ENCODE results near the gene SERINC1. TPM values are rescaled to one million over a fixed set of nuclear protein-coding genes. Genes with fewer than 3 reads are reported as not detected.
"Not testable (repeated sequence)": the region's sequence is repeated elsewhere in the genome, so short reads cannot be mapped to it uniquely, and the experiment has no call there.

SERINC1 gene
- total RNA-seq, 1 experiment from 2014 or later = 131 TPM

DNA sequence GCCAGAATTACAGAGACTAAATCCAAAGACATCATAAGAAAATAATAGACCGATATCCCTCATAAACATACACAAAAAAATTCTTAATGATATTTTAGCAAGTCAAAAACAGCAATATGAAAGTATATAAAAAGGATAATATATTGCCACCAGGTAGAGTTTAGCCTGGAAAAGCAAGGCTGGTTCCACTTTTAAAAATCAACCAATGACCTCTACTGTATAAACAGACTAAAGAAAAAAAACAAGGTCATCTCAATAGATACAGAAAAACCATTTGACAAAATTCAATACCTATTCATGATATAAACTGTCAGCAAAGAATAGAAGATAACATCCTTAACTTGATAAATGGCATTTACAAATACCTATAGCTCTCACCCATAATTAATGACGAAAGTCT is 9.7 kb downstream of the SERINC1 start:
- in situ Hi-C loops (cut with HindIII; ENCODE audit: low pct_unique_long_range_greater_than_20kb, low sequenced_read_pairs) = no loop called here
- Histone ChIP-seq H3K36me3 (ENCODE audit: control insufficient read depth, insufficient read depth, low read length) (no peaks in the 10 kb centered on the region), H3K4me1 (ENCODE audit: control insufficient read depth, insufficient read depth, low read length) (peaks cover 13% of the 10 kb centered on the region), H3K27ac (ENCODE audit: low read length) (no peak overlapping the region), H3K9me3 (ENCODE audit: control insufficient read depth, insufficient read depth, low read depth, low read length) (no peaks in the 10 kb centered on the region), H3K4me3 (ENCODE audit: low read depth in 2 of 2, low read length in 2 of 2) (no peak overlapping the region), H3K27me3 (ENCODE audit: control insufficient read depth, insufficient read depth, low read length) (no peaks in the 10 kb centered on the region)
- intact Hi-C loops (cut with micrococcal nuclease; ENCODE audit: unreplicated experiment) = no loop called here
- no TSS peak for BruUV-seq (replicated peaks)
- DNase-seq (ENCODE audit: low read depth, low spot score) (no peak), ATAC-seq (no peak)
- CTCF ChIA-PET = no interaction called here
- TF ChIP-seq, protein P1, sequence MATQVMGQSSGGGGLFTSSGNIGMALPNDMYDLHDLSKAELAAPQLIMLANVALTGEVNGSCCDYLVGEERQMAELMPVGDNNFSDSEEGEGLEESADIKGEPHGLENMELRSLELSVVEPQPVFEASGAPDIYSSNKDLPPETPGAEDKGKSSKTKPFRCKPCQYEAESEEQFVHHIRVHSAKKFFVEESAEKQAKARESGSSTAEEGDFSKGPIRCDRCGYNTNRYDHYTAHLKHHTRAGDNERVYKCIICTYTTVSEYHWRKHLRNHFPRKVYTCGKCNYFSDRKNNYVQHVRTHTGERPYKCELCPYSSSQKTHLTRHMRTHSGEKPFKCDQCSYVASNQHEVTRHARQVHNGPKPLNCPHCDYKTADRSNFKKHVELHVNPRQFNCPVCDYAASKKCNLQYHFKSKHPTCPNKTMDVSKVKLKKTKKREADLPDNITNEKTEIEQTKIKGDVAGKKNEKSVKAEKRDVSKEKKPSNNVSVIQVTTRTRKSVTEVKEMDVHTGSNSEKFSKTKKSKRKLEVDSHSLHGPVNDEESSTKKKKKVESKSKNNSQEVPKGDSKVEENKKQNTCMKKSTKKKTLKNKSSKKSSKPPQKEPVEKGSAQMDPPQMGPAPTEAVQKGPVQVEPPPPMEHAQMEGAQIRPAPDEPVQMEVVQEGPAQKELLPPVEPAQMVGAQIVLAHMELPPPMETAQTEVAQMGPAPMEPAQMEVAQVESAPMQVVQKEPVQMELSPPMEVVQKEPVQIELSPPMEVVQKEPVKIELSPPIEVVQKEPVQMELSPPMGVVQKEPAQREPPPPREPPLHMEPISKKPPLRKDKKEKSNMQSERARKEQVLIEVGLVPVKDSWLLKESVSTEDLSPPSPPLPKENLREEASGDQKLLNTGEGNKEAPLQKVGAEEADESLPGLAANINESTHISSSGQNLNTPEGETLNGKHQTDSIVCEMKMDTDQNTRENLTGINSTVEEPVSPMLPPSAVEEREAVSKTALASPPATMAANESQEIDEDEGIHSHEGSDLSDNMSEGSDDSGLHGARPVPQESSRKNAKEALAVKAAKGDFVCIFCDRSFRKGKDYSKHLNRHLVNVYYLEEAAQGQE (IDR thresholded peaks at IDR 0.05; ENCODE audit: insufficient read depth in 1 of 2, low read depth in 2 of 2, low read length in 1 of 2) = no peak
- TF ChIP-seq CTCF (IDR thresholded peaks at IDR 0.05) (no peak), TCF7L2 (IDR thresholded peaks at IDR 0.05; ENCODE audit: low read depth, low read length) (no peak), SIN3A (IDR thresholded peaks at IDR 0.05; ENCODE audit: borderline replicate concordance, insufficient read depth, low read depth, low read length) (no peak), POLR2AphosphoS5 (IDR thresholded peaks at IDR 0.05; ENCODE audit: low read depth, low read length) (no peak)
- POLR2A ChIA-PET = no interaction called here

DNA sequence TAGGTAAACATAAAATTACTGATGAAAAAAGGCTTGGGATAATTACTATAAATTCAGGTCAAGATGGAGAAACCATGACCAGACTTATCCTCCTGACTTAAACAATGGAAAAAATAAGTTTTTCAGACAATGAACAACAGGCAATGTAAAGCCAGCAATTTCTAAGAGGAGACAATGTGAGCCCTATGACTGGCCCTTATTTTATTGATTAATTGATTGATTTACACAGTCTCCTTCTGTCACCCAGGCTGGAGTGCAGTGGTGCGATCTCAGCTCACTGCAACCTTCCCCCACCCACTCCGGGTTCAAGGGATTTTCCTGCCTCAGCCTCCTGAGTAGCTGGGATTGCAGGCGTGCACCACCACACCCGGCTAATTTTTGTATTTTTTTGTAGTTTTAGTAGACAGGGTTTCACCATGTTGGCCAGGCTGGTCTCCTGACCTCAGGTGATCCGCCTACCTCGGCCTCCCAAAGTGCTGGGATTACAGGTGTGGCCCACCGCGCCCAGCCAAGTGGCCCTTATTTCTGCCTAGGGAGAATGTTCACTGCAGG is 11.7 kb downstream of the SERINC1 start:
- CTCF ChIA-PET; POLR2A ChIA-PET; H3K27me3 ChIP-seq (ENCODE audit: control insufficient read depth, insufficient read depth, low read length); DNase-seq (ENCODE audit: low read depth, low spot score); H3K9me3 ChIP-seq (ENCODE audit: control insufficient read depth, insufficient read depth, low read depth, low read length); BruUV-seq (replicated peaks); H3K36me3 ChIP-seq (ENCODE audit: control insufficient read depth, insufficient read depth, low read length); ATAC-seq; in situ Hi-C loops (cut with HindIII; ENCODE audit: low pct_unique_long_range_greater_than_20kb, low sequenced_read_pairs); H3K4me3 ChIP-seq (ENCODE audit: low read depth in 2 of 2, low read length in 2 of 2); intact Hi-C loops (cut with micrococcal nuclease; ENCODE audit: unreplicated experiment); H3K27ac ChIP-seq (ENCODE audit: low read length): not testable (repeated sequence)
- H3K4me1 ChIP-seq (ENCODE audit: control insufficient read depth, insufficient read depth, low read length) = peaks cover 13% of the 10 kb centered on the region

DNA sequence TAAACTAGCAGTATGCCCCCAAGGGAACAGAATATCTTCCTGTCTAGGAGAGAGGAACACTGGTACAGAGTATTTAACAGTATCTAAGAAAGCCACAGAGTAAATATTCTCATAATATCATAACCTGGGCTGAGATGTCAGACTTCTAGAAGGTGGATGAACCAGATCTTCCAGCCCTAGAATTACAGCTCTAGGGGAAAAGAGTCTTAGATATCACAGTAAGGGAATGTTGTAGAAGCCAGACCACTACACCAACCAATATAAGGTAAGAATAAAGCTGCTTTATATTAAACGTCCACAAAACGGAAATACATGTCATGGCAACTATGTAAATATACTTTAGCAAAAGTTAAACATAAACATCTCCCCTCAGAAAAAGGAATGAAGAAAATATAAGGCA is 12.4 kb downstream of the SERINC1 start:
- in situ Hi-C loops (cut with HindIII; ENCODE audit: low pct_unique_long_range_greater_than_20kb, low sequenced_read_pairs) = no loop called here
- POLR2A ChIA-PET = no interaction called here
- intact Hi-C loops (cut with micrococcal nuclease; ENCODE audit: unreplicated experiment) = no loop called here
- H3K36me3 ChIP-seq (ENCODE audit: control insufficient read depth, insufficient read depth, low read length) = peaks cover 8% of the 10 kb centered on the region
- no peaks in the 10 kb centered on the region for H3K9me3 ChIP-seq (ENCODE audit: control insufficient read depth, insufficient read depth, low read depth, low read length)
- CTCF ChIA-PET = no interaction called here
- no peak overlapping the region for H3K27ac ChIP-seq (ENCODE audit: low read length)
- ATAC-seq (no peak), DNase-seq (ENCODE audit: low read depth, low spot score) (no peak)
- H3K4me1 ChIP-seq (ENCODE audit: control insufficient read depth, insufficient read depth, low read length) = peaks cover 13% of the 10 kb centered on the region
- TF ChIP-seq, protein P1 (IDR thresholded peaks at IDR 0.05; ENCODE audit: insufficient read depth in 1 of 2, low read depth in 2 of 2, low read length in 1 of 2) = no peak
- TF ChIP-seq POLR2AphosphoS5 (IDR thresholded peaks at IDR 0.05; ENCODE audit: low read depth, low read length) (no peak), TCF7L2 (IDR thresholded peaks at IDR 0.05; ENCODE audit: low read depth, low read length) (no peak), CTCF (IDR thresholded peaks at IDR 0.05) (no peak), SIN3A (IDR thresholded peaks at IDR 0.05; ENCODE audit: borderline replicate concordance, insufficient read depth, low read depth, low read length) (no peak)
- no peak overlapping the region for H3K4me3 ChIP-seq (ENCODE audit: low read depth in 2 of 2, low read length in 2 of 2)
- no TSS peak for BruUV-seq (replicated peaks)
- no peaks in the 10 kb centered on the region for H3K27me3 ChIP-seq (ENCODE audit: control insufficient read depth, insufficient read depth, low read length)

Data from Panc1 (cell line).